HUES64 (cell line): ENCODE data around the gene CYP2F1.

Experiments
- H3K27ac ChIP-seq: 2 replicates; pipeline ENCODE4 v1.7.0; 2013; ENCODE audit warnings: low read depth, low read length, inconsistent platforms
- H3K27me3 ChIP-seq: 2 replicates; pipeline ENCODE4 v1.6.1; 2013; ENCODE audit warnings: mild to moderate bottlenecking, low read length; ENCODE audit not compliant: insufficient read depth
- H3K36me3 ChIP-seq: 2 replicates; pipeline ENCODE4 v1.6.1; 2013; ENCODE audit warnings: mild to moderate bottlenecking, low read length; ENCODE audit not compliant: insufficient read depth
- H3K4me1 ChIP-seq: 2 replicates; pipeline ENCODE4 v1.6.1; 2013; ENCODE audit warnings: mild to moderate bottlenecking, low read length, moderate library complexity; ENCODE audit not compliant: insufficient read depth
- H3K4me3 ChIP-seq: 2 replicates; pipeline ENCODE4 v1.5.1; 2013; ENCODE audit warnings: mild to moderate bottlenecking, low read length, moderate library complexity
- H3K9ac ChIP-seq: 2 replicates; pipeline ENCODE4 v1.6.1; 2013; ENCODE audit warnings: mild to moderate bottlenecking, low read depth, low read length
- H3K9me3 ChIP-seq: 2 replicates; pipeline ENCODE4 v1.6.1; 2013; ENCODE audit warnings: low read depth, low read length; ENCODE audit not compliant: insufficient read depth
- WGBS: fragments of 150-250, 120-280 bp; methylation state at CpG from one replicate; pipeline ENCODE4 v1.1.7; 2013; ENCODE audit warnings: missing lambda C conversion rate; 5-methylcytosine and 5-hydroxymethylcytosine counted together

The CYP2F1 gene

DNA sequence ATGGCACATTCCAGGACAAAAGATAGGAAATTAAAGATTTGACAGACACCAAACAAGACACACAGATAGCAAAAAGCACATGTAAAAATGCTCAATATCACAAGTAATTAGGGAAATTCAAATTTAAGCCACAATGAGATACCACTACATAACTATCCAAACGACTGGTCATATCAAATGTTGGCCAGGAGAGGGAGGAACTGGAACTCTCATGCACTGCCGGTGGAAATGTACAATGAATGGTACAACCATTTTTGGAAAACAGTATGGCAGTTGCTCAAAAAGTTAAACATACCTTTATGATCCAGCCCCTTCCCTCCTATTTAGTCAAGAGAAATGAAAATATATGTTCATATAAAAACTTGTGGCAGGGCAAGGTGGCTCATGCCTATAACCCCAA, 42.0 kb downstream of the CYP2F1 start:
- Histone ChIP-seq H3K9me3 (peaks cover 4% of the 10 kb centered on the region; the same call in 1 of the 2 replicates), H3K9ac (no peak overlapping the region), H3K27ac (no peak overlapping the region), H3K36me3 (no peaks in the 10 kb centered on the region), H3K4me3 (no peak overlapping the region), H3K27me3 (no peaks in the 10 kb centered on the region), H3K4me1 (no peaks in the 10 kb centered on the region; the same call in 1 of the 2 replicates)
- 88% methylated on average over 2 of the region's 2 CpGs for WGBS

DNA sequence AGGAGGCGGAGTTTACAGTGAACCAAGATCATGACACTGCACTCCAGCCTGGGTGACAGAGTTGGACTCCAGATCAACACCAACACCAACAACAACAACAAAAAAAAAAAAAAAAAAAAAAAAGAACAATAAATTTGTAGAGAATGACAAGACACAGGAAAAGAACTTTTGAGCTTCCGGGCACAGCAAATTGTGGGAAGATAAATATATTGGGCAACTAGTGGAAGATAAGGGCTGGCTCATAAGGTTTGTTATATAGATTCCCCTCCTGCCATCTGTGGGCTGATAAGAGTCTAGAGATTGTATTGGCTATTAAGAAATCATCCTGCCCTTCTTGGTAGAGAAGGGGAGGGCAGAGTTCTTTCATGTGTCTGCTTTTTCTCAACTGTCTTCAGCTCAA, 45.6 kb downstream of the CYP2F1 start:
- no peak overlapping the region for H3K4me3 ChIP-seq
- no peaks in the 10 kb centered on the region for H3K36me3 ChIP-seq
- H3K27ac ChIP-seq: no peak overlapping the region
- no peak overlapping the region for H3K9ac ChIP-seq
- WGBS: 96% methylated on average over 2 of the region's 2 CpGs
- H3K4me1 ChIP-seq: no peaks in the 10 kb centered on the region; the same call in 1 of the 2 replicates
- peaks cover 4% of the 10 kb centered on the region; the same call in 1 of the 2 replicates for H3K9me3 ChIP-seq
- H3K27me3 ChIP-seq: no peaks in the 10 kb centered on the region

DNA sequence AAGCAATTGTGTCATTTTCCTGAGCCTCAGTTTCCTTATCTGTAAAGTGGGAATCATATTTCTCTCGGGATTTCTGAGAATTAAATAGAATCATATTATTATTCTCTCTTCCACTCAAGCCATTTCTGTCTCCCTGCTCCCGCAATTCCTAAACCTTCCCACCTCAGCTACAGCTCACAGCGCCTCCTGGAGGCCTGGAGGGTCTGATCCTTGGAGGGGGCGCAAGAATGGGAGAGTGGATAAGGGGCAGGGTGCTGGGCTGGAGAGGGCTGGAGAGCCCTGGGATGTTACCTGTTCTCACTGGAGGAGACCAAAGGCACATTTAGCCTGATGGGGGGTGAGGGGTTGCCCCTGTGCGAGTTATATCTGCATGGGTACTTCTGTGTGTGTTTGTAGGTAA, 47.7 kb downstream of the CYP2F1 start:
- no peaks in the 10 kb centered on the region; the same call in 1 of the 2 replicates for H3K4me1 ChIP-seq
- H3K9ac ChIP-seq: no peak overlapping the region
- H3K27me3 ChIP-seq: no peaks in the 10 kb centered on the region
- no peak overlapping the region for H3K4me3 ChIP-seq
- no peaks in the 10 kb centered on the region for H3K36me3 ChIP-seq
- H3K27ac ChIP-seq: no peak overlapping the region
- peaks cover 4% of the 10 kb centered on the region; the same call in 1 of the 2 replicates for H3K9me3 ChIP-seq
- WGBS: 97% methylated on average over 5 of the region's 5 CpGs

DNA sequence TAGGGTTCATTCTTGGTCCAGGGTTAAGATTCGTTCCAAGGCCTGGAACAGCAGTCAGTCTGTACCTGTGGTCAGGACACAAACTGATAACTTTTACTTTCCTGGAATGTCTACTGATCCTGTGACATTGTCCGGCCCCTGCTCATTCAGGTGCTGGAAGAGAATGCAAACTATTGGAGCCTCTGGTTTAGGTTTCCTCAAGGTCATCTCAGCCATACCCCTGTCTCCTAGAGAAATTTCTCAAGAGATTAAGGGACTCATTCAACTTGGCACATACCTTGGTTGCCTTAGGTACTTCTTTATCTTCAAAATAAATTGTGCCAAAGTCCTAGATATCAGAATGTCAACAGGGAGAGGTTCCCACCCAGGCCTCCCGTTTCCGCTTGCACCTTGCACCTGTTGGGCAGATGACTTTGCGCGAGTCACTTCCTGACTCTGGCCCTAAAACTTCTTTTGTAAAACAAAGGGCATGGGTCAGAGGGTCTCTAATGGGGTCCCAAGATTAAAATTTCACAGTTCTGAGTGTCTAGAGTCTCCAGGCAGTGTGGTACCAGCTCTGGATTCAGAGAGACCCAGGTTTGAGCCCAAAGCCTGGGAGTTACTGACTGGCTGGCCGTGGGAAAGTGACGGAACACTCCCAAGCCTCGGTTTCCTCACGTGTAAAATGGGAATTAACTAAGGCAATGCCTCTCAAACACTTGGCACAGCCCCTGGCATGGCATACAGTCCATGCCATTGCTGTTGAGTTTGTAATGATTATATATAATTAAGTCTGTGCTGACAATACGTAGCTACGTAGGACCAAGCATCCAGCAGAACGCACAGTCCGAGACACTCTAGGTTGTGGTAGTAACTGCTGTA, 52.9 kb downstream of the CYP2F1 start:
- Histone ChIP-seq H3K4me3 (no peak overlapping the region), H3K27me3 (no peaks in the 10 kb centered on the region), H3K4me1 (peaks cover 4% of the 10 kb centered on the region; the same call in 1 of the 2 replicates), H3K36me3 (no peaks in the 10 kb centered on the region), H3K9me3 (no peaks in the 10 kb centered on the region), H3K9ac (no peak overlapping the region), H3K27ac (no peak overlapping the region)
- 90% methylated on average over 14 of the region's 14 CpGs for WGBS

DNA sequence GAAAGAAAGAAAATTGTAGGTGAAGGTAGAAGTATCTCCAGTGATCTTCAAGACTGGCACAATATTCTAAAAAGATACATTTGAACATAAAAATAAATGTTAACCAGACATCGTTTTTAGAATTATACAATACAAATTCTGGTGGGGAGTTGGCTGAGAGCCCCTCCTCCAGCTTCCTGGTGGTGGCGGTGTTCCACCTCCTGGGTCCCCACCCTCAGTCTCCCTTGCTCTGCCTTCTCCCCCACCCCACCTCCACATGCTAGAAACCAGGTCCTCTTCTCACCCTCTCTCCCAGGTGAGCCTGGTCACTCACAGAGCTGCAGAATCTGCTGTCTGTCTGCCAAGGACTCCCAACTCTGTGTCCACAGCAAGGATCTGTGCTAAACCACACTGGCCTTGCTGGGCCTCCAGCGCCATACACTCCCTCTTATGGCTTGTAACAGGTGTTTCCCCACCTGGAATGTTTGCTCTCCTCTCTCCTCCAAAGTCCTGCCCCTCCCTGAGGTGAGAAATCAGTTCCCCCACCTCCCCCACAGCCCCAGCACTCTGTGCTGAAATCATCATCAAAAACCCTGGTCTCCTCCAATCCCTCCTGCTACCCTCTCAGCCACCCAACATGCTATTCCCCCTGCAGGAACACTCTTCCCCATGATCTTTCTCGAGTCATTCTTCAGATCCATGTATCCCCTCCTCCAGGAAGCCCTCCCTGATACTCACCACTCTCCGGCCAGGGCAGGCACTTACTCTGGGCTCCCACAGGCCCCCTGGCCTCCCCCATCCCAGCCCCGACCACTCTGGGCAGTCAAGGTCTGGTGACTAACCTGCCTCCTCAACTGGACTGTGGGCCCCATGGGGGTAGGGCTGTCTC, 58.3 kb downstream of the CYP2F1 start:
- Histone ChIP-seq H3K36me3 (no peaks in the 10 kb centered on the region), H3K9ac (no peak overlapping the region), H3K4me3 (no peak overlapping the region), H3K9me3 (no peaks in the 10 kb centered on the region), H3K4me1 (peaks cover 17% of the 10 kb centered on the region), H3K27me3 (no peaks in the 10 kb centered on the region), H3K27ac (peak overlapping the region; percentile 13; the same call in 1 of the 2 replicates)
- WGBS: 76% methylated on average over 6 of the region's 6 CpGs

DNA sequence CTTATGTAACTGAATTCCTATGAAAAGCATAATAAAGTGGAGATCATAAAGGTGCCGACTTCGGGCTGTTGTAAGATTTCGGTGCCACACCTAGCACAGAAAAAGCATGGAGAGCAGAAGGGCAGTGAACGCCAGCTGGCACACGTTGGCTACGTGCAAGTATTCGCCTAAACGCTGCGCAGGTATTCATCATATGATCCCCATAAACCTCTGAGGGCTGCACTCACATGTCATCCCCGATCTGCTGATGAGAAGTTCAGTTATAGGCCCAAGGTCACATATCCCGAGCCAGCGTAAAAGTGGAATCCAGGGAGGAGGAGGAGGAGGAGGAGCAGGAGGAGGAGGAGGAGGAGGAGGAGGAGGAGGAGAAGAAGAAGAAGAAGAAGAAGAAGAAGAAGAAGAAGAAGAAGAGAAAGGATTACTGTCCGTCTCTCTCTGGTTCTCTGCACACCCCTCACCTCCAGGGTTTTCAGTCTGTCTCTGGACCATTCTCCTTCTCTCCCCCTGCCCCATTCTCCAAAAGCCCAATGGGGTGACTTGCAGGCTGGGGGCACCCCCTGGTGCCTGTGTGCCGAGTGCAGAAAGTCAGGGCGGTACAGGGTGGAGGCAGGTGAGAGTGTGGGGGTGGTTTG, 60.2 kb downstream of the CYP2F1 start:
- H3K4me1 ChIP-seq: peaks cover 16% of the 10 kb centered on the region
- 0 out of 2 replicates have a peak, but pooled peaks cover 2% of the 10 kb centered on the region for H3K9me3 ChIP-seq
- WGBS: 92% methylated on average over 12 of the region's 15 CpGs
- no peaks in the 10 kb centered on the region for H3K36me3 ChIP-seq
- no peaks in the 10 kb centered on the region for H3K27me3 ChIP-seq
- no peak overlapping the region for H3K27ac ChIP-seq
- H3K4me3 ChIP-seq: no peak overlapping the region
- no peak overlapping the region for H3K9ac ChIP-seq

DNA sequence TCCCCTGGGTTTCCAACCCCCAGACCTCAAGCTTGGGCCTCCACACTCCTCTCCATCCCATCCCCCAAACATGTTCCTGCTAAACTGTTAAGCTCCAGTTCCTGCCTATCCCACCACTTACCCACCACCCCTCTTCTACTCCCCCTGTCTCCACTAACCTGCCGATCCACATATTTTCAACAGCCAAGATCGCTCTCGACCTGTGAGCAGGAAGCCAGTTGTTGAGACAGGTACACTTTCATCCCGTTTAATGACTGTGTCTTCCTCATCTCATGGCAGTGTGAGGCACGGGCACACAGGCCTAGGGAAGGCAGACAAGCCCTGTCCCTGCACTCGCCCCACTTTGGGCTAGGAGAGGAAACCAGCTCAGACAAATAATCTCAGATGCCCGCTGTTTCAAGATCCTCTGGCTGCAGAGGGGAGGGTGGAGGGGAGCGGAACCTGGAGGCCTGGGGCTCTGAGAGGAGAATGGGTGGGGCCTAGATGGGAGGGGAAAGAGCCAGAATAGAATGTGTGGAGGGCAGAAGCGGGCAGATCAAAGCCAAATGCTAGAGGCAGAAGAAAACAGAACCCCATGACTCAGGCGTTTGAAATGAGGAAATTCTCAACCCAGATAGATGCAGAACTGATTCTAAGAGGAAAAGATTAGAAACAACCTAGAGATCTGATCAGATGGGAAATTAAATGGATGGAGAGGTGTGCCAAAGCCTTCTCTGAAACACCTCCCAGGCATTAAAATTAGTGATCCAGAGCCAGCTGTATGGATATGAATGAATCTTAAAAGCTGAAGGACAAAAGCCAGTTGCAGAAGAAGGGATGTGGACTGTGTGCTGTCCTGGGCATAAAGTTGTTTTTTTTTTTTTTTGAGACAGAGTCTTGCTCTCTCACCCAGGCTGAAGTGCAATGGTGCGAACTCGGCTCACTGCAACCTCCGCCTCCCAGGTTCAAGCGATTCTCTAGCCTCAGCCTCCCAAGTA, 61.9 kb downstream of the CYP2F1 start:
- WGBS: 21% methylated on average over 14 of the region's 14 CpGs
- no peaks in the 10 kb centered on the region for H3K36me3 ChIP-seq
- peak overlapping the region; percentile 82 for H3K9ac ChIP-seq
- H3K27ac ChIP-seq: peak overlapping the region; percentile 95
- peaks cover 16% of the 10 kb centered on the region for H3K4me1 ChIP-seq
- 0 out of 2 replicates have a peak, but pooled peaks cover 2% of the 10 kb centered on the region for H3K9me3 ChIP-seq
- no peaks in the 10 kb centered on the region for H3K27me3 ChIP-seq
- H3K4me3 ChIP-seq: peak overlapping the region; percentile 54
